ENCODE data around the gene FIBCD1.

Gene FIBCD1

GRCh38 chr9:130886981-130887380 lies 52.1 kb downstream of the FIBCD1 start:
- DNase-seq (ENCODE audit: extremely low spot score, insufficient read length, low read depth), result no peak
- FAIRE-seq, result no peak

DNA sequence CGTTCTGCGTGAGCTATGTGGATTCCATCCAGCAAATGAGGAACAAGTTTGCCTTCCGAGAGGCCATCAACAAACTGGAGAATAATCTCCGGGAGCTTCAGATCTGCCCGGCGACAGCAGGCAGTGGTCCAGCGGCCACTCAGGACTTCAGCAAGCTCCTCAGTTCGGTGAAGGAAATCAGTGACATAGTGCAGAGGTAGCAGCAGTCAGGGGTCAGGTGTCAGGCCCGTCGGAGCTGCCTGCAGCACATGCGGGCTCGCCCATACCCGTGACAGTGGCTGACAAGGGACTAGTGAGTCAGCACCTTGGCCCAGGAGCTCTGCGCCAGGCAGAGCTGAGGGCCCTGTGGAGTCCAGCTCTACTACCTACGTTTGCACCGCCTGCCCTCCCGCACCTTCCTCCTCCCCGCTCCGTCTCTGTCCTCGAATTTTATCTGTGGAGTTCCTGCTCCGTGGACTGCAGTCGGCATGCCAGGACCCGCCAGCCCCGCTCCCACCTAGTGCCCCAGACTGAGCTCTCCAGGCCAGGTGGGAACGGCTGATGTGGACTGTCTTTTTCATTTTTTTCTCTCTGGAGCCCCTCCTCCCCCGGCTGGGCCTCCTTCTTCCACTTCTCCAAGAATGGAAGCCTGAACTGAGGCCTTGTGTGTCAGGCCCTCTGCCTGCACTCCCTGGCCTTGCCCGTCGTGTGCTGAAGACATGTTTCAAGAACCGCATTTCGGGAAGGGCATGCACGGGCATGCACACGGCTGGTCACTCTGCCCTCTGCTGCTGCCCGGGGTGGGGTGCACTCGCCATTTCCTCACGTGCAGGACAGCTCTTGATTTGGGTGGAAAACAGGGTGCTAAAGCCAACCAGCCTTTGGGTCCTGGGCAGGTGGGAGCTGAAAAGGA lies 53.3 kb downstream of the FIBCD1 start:
- FAIRE-seq (no peak), DNase-seq (ENCODE audit: extremely low spot score, insufficient read length, low read depth) (no peak)

DNA sequence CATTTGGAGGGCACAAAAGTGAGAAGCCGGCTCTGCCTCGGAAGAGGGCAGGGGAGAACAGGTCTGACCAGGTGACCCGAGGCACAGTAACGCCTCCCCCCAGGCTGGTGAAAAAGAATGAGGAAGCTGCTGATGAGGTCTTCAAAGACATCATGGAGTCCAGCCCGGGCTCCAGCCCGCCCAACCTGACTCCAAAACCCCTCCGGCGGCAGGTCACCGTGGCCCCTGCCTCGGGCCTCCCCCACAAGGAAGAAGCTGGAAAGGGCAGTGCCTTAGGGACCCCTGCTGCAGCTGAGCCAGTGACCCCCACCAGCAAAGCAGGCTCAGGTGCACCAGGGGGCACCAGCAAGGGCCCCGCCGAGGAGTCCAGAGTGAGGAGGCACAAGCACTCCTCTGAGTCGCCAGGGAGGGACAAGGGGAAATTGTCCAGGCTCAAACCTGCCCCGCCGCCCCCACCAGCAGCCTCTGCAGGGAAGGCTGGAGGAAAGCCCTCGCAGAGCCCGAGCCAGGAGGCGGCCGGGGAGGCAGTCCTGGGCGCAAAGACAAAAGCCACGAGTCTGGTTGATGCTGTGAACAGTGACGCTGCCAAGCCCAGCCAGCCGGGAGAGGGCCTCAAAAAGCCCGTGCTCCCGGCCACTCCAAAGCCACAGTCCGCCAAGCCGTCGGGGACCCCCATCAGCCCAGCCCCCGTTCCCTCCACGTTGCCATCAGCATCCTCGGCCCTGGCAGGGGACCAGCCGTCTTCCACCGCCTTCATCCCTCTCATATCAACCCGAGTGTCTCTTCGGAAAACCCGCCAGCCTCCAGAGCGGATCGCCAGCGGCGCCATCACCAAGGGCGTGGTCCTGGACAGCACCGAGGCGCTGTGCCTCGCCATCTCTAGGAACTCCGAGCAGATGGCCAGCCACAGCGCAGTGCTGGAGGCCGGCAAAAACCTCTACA lies 54.2 kb downstream of the FIBCD1 start:
- DNase-seq (ENCODE audit: extremely low spot score, insufficient read length, low read depth) (no peak), FAIRE-seq (no peak)

DNA sequence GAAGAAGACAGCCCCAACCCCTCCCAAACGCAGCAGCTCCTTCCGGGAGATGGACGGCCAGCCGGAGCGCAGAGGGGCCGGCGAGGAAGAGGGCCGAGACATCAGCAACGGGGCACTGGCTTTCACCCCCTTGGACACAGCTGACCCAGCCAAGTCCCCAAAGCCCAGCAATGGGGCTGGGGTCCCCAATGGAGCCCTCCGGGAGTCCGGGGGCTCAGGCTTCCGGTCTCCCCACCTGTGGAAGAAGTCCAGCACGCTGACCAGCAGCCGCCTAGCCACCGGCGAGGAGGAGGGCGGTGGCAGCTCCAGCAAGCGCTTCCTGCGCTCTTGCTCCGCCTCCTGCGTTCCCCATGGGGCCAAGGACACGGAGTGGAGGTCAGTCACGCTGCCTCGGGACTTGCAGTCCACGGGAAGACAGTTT lies 54.9 kb downstream of the FIBCD1 start:
- FAIRE-seq (no peak), DNase-seq (ENCODE audit: extremely low spot score, insufficient read length, low read depth) (no peak)

DNA sequence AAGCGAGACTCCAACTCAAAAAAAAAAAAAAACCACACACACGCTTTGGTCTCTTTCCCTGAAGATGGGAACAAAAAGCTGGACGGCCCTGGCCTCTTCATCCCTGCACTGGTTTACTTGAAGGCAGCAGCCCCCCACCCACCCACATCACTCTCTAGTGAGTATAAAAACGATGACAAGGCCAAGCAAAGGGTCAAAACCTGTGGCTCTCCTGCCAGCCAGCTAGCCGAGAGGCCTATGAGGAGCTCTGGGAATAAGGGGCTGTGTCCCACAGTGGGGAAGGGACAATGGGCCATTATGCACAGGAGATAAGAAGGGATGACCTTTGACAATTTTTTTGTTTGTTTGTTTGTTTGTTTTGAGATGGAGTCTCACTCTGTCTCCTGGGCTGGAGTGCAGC lies 55.6 kb downstream of the FIBCD1 start:
- FAIRE-seq, result no peak
- DNase-seq (ENCODE audit: extremely low spot score, insufficient read length, low read depth), result no peak

DNA sequence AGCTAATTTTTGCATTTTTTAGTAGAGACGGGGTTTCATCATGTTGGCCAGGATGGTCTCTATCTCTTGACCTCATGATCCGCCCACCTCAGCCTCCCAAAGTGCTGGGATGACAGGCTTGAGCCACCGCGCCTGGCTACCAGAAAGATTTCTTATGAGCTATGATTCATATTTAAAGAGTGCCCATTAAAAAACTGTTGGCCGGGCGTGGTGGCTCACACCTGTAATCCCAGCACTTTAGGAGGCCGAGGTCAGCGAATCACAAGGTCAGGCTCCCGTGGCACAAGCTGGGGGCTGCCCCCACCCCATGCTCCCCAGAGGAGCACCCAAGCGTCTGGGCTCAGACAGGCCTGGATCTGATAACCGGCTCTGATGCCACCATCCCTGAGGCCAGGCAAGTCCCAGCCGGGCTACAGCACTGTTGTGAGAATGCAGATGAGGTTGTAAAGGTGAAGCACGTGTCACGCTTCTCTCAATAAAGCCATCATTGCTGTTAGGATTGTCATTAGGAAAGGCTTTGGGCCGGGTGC lies 56.3 kb downstream of the FIBCD1 start:
- no peak for DNase-seq (ENCODE audit: extremely low spot score, insufficient read length, low read depth)
- no peak for FAIRE-seq

GRCh38 chr9:130881516-130881915 lies 57.5 kb downstream of the FIBCD1 start:
- DNase-seq (ENCODE audit: extremely low spot score, insufficient read length, low read depth) (no peak), FAIRE-seq (no peak)

DNA sequence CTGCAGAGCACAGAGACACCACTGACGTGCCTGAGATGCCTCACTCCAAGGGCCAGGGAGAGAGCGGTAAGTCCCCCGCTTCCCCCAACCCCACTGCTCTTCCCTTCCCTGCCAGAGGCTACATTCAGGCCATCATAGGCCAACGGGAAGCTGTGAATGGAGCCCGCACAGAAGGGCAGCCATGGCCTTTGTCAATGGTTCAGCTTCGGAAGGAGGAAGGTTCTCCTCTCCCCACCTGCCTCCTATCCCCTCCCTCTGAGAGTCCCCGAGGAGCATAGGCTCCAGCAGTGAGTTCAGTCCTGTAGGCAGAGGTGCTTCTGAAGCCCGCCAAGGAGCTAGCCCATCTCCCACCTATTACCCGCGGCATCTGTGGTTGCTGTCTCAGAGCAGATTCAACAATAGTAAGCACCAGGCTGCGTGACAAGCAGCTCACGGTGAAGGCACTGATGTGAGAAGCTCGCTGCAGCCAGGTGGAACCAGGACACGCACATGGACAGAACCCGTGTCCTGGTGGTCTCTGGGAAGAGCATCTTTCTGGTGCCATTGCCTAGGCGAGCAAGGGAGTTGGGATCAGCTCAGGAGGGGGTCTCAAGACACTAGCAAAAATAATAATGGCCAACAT lies 58.3 kb downstream of the FIBCD1 start:
- no peak for DNase-seq (ENCODE audit: extremely low spot score, insufficient read length, low read depth)
- no peak for FAIRE-seq

DNA sequence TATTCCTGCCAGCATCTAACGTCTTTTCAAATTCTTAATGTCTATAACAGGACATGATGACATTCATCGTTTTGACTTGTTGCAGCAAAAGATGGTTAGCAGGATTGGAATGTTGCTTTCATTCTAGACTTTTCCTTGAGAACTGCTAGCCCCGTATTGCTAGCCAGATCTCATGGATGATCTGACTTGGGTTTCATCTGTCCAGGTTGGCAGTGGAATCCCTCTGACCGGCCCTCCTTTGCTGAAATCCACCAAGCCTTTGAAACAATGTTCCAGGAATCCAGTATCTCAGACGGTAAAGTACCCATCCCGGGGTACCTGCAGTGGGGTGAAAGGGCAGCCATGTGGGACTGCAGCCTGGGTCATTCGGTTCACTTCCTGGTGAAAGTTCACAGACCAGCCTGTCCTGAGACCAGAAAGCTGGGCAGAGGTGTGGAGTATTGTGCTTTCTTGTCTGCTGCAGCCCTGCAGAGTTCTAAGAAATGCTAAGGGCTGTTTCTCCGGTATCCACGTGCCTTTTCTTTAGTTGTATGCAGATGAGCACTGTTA lies 59.1 kb downstream of the FIBCD1 start:
- FAIRE-seq, result no peak
- no peak for DNase-seq (ENCODE audit: extremely low spot score, insufficient read length, low read depth)

- DNase-seq (ENCODE audit: extremely low spot score, insufficient read length, low read depth) (no peak), FAIRE-seq (no peak)
Observed at GRCh38 chr9:130878295-130878694, 60.8 kb downstream of the FIBCD1 start.

- no peak for FAIRE-seq
Observed at GRCh38 chr9:130877300-130877699, 61.7 kb downstream of the FIBCD1 start.

GRCh38 chr9:130874783-130875182 lies 64.3 kb downstream of the FIBCD1 start:
- no peak for DNase-seq (ENCODE audit: extremely low spot score, insufficient read length, low read depth)
- no peak for FAIRE-seq

More at GRCh38 chr9:130877300-130877699, 61.7 kb downstream of the FIBCD1 start:
- no peak for DNase-seq (ENCODE audit: extremely low spot score, insufficient read length, low read depth)

- FAIRE-seq (no peak), DNase-seq (ENCODE audit: extremely low spot score, insufficient read length, low read depth) (no peak)
Observed at GRCh38 chr9:130873966-130874365, 65.1 kb downstream of the FIBCD1 start.

GRCh38 chr9:130872912-130873503 lies 66.0 kb downstream of the FIBCD1 start:
- no peak for DNase-seq (ENCODE audit: extremely low spot score, insufficient read length, low read depth)

DNA sequence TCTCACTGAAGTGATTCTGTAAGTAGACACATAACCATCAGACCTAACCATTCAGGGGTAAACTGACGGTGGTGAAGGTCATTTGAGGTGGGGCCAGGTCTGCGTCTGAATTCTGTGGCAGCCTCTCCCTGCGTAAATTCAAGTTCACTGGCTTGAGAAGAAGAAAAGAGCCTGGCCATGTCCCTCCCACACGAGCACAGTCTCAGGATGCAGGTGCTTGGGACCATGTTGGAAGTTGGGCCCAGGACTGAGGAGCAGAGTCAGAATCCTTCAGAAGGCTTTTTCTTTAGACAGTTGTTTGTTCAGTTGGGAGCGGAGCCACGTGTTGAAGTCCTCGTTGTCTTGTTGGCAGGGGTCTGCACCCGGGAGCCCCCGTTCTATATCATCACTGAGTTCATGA lies 66.5 kb downstream of the FIBCD1 start:
- DNase-seq (ENCODE audit: extremely low spot score, insufficient read length, low read depth) (no peak), FAIRE-seq (no peak)

More at GRCh38 chr9:130872912-130873503, 66.0 kb downstream of the FIBCD1 start:
- no peak for FAIRE-seq

DNA sequence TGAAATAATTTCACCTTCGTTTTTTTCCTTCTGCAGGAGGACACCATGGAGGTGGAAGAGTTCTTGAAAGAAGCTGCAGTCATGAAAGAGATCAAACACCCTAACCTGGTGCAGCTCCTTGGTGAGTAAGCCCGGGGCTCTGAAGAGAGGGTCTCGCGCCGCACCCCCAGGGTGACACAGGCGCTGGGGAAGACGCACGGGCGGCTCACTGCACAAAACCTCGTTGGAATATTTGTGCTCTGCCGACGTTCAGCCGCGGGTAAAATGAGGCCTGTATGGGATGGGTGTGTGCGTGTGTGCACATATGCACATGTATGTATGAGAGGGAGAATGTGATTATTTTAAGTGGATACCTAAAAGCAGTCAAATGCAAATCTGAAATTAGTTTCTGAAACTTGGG lies 67.0 kb downstream of the FIBCD1 start:
- no peak for DNase-seq (ENCODE audit: extremely low spot score, insufficient read length, low read depth)
- FAIRE-seq, result no peak

- DNase-seq (ENCODE audit: extremely low spot score, insufficient read length, low read depth) (no peak), FAIRE-seq (no peak)
Observed at GRCh38 chr9:130871395-130872062, 67.5 kb downstream of the FIBCD1 start.

GRCh38 chr9:130870491-130871381 lies 68.3 kb downstream of the FIBCD1 start:
- peak; percentile 12 for FAIRE-seq
- DNase-seq (ENCODE audit: extremely low spot score, insufficient read length, low read depth), result no peak

Measured in GM18507 (cell line).